AG09319 (cell line): ENCODE results near the gene SLC25A52.
"Not testable (repeated sequence)": the region's sequence is repeated elsewhere in the genome, so short reads cannot be mapped to it uniquely, and the experiment has no call there.

Experiments
- DNase-seq: peaks from one replicate; pipeline ENCODE4 v3.0.0-alpha.2; 2010; ENCODE audit warnings: low read depth; ENCODE audit errors: extremely low read depth
- CTCF ChIP-seq: IDR thresholded peaks from 2 replicates; pipeline ENCODE4 v1.5.1; 2011; ENCODE audit warnings: low read depth, mild to moderate bottlenecking, inconsistent platforms, low read length, moderate library complexity

The SLC25A52 gene

DNA sequence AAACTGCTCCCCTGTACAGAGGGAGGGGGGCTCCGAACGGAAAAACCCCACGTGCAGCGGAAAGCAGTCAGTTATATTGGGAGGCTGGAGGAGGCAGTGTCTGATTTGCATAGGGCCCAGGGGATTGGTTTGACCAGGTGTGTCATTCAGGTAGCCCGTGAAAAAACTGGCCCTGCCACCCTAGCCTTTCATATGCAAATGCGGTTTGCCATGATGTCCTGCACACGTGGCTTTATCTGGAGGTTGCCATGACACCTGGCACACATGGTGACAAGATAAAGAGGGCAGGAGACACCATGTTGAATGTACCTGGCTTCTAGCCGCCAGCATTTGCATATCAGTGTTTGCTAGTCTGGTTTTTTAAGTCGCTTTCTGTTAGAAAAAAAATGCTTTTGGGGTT is 20.5 kb downstream of the SLC25A52 start:
- DNase-seq, result no peak
- TF ChIP-seq CTCF, result no peak

GRCh38 chr18:31739651-31740050 is 21.0 kb downstream of the SLC25A52 start:
- DNase-seq, result no peak
- TF ChIP-seq CTCF, result no peak

DNA sequence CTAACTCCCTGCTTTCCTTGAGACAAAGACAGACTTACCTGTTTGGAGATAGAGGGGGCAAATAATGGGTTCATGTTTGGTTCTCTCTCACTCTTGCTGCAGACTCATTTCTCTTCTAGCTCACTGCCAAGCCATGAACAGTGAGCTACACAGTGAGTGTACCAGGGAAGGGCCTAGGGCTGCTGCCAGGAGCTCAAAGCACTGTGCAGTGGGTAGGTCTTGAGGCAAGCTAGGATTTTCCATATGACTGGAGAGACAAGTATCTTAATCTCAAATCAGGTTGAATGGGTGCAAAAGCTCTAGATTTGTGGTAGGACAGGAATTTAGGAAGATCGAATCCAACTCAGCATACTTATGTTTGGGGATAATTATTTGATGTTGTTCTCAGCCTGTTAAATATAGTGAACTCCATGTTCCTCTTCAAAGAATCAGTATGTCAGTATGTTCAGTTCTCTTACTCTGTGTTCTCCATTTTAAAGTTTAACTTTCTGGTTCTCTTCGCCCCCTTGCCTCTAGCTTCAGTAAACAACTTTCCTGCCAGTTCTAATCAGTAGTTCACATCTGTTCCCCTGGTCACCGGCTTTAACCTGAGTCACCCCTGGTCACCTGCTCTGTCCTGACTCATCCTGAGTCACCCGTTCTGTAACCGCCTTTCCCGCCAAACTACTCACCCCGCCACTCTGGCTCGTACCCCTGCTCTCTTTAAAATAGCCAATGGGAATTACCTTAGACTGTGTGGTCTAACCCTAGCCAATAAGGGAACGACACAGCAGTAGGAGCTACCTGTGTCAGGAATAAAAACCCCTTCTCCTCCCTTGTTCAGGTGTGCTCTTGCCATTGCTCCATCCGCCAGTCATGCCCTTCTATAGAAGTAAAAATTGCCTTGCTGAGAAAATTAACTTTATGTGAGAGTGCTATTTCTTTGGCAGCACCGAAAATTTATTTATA is 21.9 kb downstream of the SLC25A52 start:
- TF ChIP-seq CTCF, result no peak
- no peak for DNase-seq

GRCh38 chr18:31736630-31737029 is 24.1 kb downstream of the SLC25A52 start:
- DNase-seq, result no peak
- TF ChIP-seq CTCF, result no peak

GRCh38 chr18:31731628-31732027 is 29.1 kb downstream of the SLC25A52 start:
- no peak for DNase-seq

DNA sequence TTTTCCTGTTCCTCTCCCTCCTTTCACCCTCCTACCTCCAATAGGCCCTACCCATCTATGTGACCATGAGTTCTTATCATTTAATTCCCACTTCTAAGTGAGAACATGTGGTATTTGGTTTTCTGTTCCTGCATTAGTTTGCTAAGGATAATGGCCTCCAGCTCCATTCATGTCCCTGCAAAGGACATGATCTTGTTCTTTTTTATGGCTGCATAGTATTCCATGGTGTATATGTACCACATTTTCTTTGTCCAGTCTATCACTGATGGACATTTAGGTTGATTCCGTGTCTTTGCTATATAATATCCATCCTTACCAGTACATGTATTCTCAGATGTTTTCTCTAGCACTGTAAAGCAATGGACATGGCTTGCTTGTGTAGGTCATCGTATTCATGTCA is 31.5 kb downstream of the SLC25A52 start:
- DNase-seq, result not testable (repeated sequence)

More at GRCh38 chr18:31731628-31732027, 29.1 kb downstream of the SLC25A52 start:
- TF ChIP-seq CTCF, result no peak

- TF ChIP-seq CTCF, result no peak
- DNase-seq, result no peak
These were observed 36.5 kb downstream of the SLC25A52 start for GRCh38 chr18:31723990-31724711.
